Astrocyte (in vitro differentiated cells and primary cell): ENCODE results near the gene MAJIN. TPM values are rescaled to one million over a fixed set of nuclear protein-coding genes. Genes with fewer than 3 reads are reported as not detected.
"Not testable (repeated sequence)": the region's sequence is repeated elsewhere in the genome, so short reads cannot be mapped to it uniquely, and the experiment has no call there.

Experiments
- DNase-seq: peaks from one replicate; pipeline ENCODE4 v3.0.0-alpha.2; 2010; ENCODE audit warnings: low read depth
- FAIRE-seq: peaks from 2 replicates; lab custom pipeline; 2011; peaks lifted over from hg19 to GRCh38; lab: Jason Lieb, UNC
- H2AFZ ChIP-seq: 2 replicates; pipeline ENCODE4 v1.6.0; 2012; ENCODE audit warnings: low read depth, low read length, inconsistent platforms
- H3K27ac ChIP-seq: 2 replicates; pipeline ENCODE4 v1.5.1; 2011; ENCODE audit warnings: low read depth, low read length, inconsistent platforms
- H3K27me3 ChIP-seq: 2 replicates; pipeline ENCODE4 v1.6.0; 2011; ENCODE audit warnings: low read length, inconsistent platforms; ENCODE audit not compliant: insufficient read depth
- H3K36me3 ChIP-seq: 2 replicates; pipeline ENCODE4 v1.5.1; 2011; ENCODE audit warnings: low read length, inconsistent platforms; ENCODE audit not compliant: insufficient read depth
- H3K4me1 ChIP-seq: 2 replicates; pipeline ENCODE4 v1.5.1; 2011; ENCODE audit warnings: low read length, inconsistent platforms; ENCODE audit not compliant: insufficient read depth
- H3K4me2 ChIP-seq: 2 replicates; pipeline ENCODE4 v1.6.0; 2012; ENCODE audit warnings: low read length, inconsistent platforms
- H3K4me3 ChIP-seq: 2 replicates; pipeline ENCODE4 v1.5.1; 2011; ENCODE audit warnings: low read depth, mild to moderate bottlenecking, low read length, inconsistent platforms; ENCODE audit not compliant: insufficient read depth
- H3K79me2 ChIP-seq: 2 replicates; pipeline ENCODE4 v1.6.0; 2012; ENCODE audit warnings: mild to moderate bottlenecking, low read length, inconsistent platforms; ENCODE audit not compliant: insufficient read depth
- H3K9ac ChIP-seq: 2 replicates; pipeline ENCODE4 v1.6.0; 2012; ENCODE audit warnings: mild to moderate bottlenecking, low read length, inconsistent platforms
- H3K9me3 ChIP-seq: 2 replicates; pipeline ENCODE4 v1.5.1; 2012; ENCODE audit warnings: low read depth, mild to moderate bottlenecking, low read length, inconsistent platforms; ENCODE audit not compliant: insufficient read depth
- H4K20me1 ChIP-seq: 2 replicates; pipeline ENCODE4 v1.6.0; 2012; ENCODE audit warnings: low read length, inconsistent platforms; ENCODE audit not compliant: insufficient read depth
- H3K27ac Mint-ChIP-seq: one replicate; pipeline ENCODE4 v1.8.0; 2021; ENCODE audit warnings: mild to moderate bottlenecking, mixed read lengths; ENCODE audit not compliant: unreplicated experiment
- H3K27me3 Mint-ChIP-seq: one replicate; pipeline ENCODE4 v1.8.0; 2021; ENCODE audit warnings: low read depth, mixed read lengths; ENCODE audit not compliant: unreplicated experiment
- H3K36me3 Mint-ChIP-seq: one replicate; pipeline ENCODE4 v1.8.0; 2021; ENCODE audit warnings: low read depth, mixed read lengths; ENCODE audit not compliant: unreplicated experiment
- H3K4me1 Mint-ChIP-seq: one replicate; pipeline ENCODE4 v1.8.0; 2021; ENCODE audit warnings: low read depth, mixed read lengths; ENCODE audit not compliant: unreplicated experiment
- H3K4me3 Mint-ChIP-seq: one replicate; pipeline ENCODE4 v1.8.0; 2021; ENCODE audit warnings: mild to moderate bottlenecking, moderate library complexity, mixed read lengths; ENCODE audit not compliant: unreplicated experiment
- H3K9me3 Mint-ChIP-seq: one replicate; pipeline ENCODE4 v1.8.0; 2021; ENCODE audit warnings: mild to moderate bottlenecking, mixed read lengths; ENCODE audit not compliant: unreplicated experiment
- CTCF ChIP-seq: IDR thresholded peaks from 2 replicates; pipeline ENCODE4 v1.5.1; 2011; ENCODE audit warnings: low read depth, mild to moderate bottlenecking, inconsistent platforms, low read length, moderate library complexity; ENCODE audit not compliant: insufficient read depth
- EZH2 ChIP-seq: IDR thresholded peaks from 2 replicates; pipeline ENCODE4 v1.6.1; 2012; ENCODE audit warnings: mild to moderate bottlenecking, low read length, inconsistent platforms; ENCODE audit not compliant: insufficient read depth
- total RNA-seq: library from RNA; stranded (reverse); gene quantifications from 2 replicates; pipeline ENCODE4 v1.2.1, GENCODE V29; 2021

MAJIN gene
- total RNA-seq, 1 donor from 2014 or later = not detected

- peaks cover 10% of the 10 kb centered on the region for H3K27me3 Mint-ChIP-seq
- FAIRE-seq = no peak
- H3K9me3 Mint-ChIP-seq = peaks cover 4% of the 10 kb centered on the region
Measured at GRCh38 chr11:64987998-64988854, 16.3 kb upstream of the MAJIN start.

DNA sequence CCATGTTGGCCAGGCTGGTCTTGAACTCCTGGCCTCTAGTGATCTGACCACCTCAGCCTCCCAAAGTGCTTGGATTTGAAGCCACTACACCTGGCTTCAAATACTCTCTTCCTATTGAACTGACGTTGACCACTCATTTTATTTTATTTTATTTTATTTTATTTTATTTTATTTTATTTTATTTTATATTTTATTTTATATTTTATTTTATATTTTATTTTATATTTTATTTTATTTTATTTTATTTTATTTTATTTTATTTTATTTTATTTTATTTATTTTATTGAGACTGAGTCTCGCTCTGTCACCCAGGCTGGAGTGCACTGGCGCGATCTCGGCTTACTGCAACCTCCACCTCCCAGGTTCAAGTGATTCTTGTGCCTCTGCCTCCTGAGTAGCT is 11.4 kb upstream of the MAJIN start:
- H3K79me2 ChIP-seq, H3K4me3 ChIP-seq, H3K27ac Mint-ChIP-seq, H3K36me3 ChIP-seq, H3K9me3 ChIP-seq, H3K36me3 Mint-ChIP-seq, H3K27me3 ChIP-seq, H3K4me1 Mint-ChIP-seq, H3K27ac ChIP-seq, H3K9ac ChIP-seq, H3K4me3 Mint-ChIP-seq, H3K9me3 Mint-ChIP-seq, H4K20me1 ChIP-seq, H3K4me2 ChIP-seq, H2AFZ ChIP-seq, FAIRE-seq, DNase-seq, H3K4me1 ChIP-seq: not testable (repeated sequence)
- peaks cover 12% of the 10 kb centered on the region for H3K27me3 Mint-ChIP-seq

More at GRCh38 chr11:64987998-64988854, 16.3 kb upstream of the MAJIN start:
- Histone ChIP-seq H3K79me2 (no peaks in the 10 kb centered on the region), H3K36me3 (no peaks in the 10 kb centered on the region), H3K4me3 (no peak overlapping the region), H3K9ac (no peak overlapping the region), H3K9me3 (no peaks in the 10 kb centered on the region), H3K4me2 (no peak overlapping the region), H4K20me1 (no peaks in the 10 kb centered on the region), H3K27ac (no peak overlapping the region), H2AFZ (no peak overlapping the region), H3K27me3 (no peaks in the 10 kb centered on the region), H3K4me1 (peaks cover 6% of the 10 kb centered on the region)
- no peak overlapping the region for H3K27ac Mint-ChIP-seq
- H3K4me1 Mint-ChIP-seq = peaks cover 5% of the 10 kb centered on the region
- no peaks in the 10 kb centered on the region for H3K36me3 Mint-ChIP-seq
- DNase-seq = no peak
- no peak overlapping the region for H3K4me3 Mint-ChIP-seq
- TF ChIP-seq EZH2 = no peak
- TF ChIP-seq CTCF = no peak

DNA sequence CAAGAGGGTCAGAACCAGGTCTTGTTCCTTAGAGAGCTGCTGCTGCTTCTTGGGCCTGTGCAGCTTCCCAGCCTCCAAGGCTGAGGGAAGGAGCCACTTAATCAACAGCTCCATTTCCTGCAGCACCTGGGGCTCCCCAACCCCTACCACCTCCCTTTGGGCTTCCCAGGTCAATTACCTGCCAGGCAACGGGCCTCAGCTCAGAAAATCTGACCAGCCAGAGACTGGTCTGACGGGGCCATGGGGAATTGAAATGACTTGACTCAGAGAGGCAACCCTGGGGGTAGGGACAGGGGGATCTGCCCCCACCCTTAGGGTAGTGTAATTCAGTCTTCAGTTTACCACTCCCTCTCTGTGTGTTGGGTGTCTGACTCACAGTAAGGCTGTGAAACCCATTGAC is 4.7 kb upstream of the MAJIN start:
- peaks cover 1% of the 10 kb centered on the region for H3K9me3 Mint-ChIP-seq
- no peaks in the 10 kb centered on the region for H3K36me3 ChIP-seq
- H3K4me3 ChIP-seq = no peak overlapping the region
- H4K20me1 ChIP-seq = no peaks in the 10 kb centered on the region
- no peaks in the 10 kb centered on the region for H3K36me3 Mint-ChIP-seq
- TF ChIP-seq CTCF (no peak), EZH2 (no peak)
- H3K27ac ChIP-seq = no peak overlapping the region
- peaks cover 5% of the 10 kb centered on the region for H3K27me3 ChIP-seq
- no peak overlapping the region for H3K27ac Mint-ChIP-seq
- FAIRE-seq (no peak), DNase-seq (no peak)
- peaks cover 8% of the 10 kb centered on the region for H3K27me3 Mint-ChIP-seq
- H3K79me2 ChIP-seq = no peaks in the 10 kb centered on the region
- H3K4me1 ChIP-seq = peaks cover 3% of the 10 kb centered on the region
- no peak overlapping the region for H3K4me2 ChIP-seq
- H3K4me3 Mint-ChIP-seq = no peak overlapping the region
- no peaks in the 10 kb centered on the region for H3K9me3 ChIP-seq
- H3K9ac ChIP-seq = no peak overlapping the region
- no peaks in the 10 kb centered on the region for H3K4me1 Mint-ChIP-seq
- no peak overlapping the region for H2AFZ ChIP-seq
